ENCODE data around the gene GNAS.

DNA sequence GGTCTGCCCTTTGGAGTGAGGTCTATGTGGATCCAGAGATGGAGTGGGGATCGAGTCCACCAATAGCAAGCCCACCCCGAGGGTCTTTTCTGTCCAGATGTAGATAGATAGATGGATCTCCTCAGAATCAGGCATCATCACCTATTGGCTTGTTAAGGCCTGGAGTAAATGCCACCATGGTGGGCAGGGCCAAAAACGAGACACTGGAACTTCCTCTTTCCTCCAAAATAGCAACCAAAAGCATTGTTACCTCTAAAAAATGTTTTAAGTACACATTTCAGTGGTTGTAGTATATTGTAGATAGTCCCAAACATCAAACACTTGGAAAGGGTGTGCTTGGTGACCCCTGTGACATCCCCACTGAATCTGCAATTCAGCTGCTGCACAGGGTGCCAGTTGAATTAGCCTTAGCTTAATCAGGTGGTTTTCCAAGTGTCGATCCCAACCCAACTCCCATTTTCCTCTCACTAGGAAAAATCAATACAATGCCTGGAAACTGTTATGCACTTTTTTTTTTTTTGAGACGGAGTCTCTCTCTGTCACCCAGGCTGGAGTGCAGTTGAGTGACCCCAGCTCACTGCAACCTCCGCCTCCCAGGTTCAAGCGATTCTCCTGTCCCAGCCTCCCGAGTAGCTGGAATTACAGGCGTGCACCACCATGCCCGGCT lies 93.6 kb downstream of the GNAS start:
- TF ChIP-seq, protein P1, sequence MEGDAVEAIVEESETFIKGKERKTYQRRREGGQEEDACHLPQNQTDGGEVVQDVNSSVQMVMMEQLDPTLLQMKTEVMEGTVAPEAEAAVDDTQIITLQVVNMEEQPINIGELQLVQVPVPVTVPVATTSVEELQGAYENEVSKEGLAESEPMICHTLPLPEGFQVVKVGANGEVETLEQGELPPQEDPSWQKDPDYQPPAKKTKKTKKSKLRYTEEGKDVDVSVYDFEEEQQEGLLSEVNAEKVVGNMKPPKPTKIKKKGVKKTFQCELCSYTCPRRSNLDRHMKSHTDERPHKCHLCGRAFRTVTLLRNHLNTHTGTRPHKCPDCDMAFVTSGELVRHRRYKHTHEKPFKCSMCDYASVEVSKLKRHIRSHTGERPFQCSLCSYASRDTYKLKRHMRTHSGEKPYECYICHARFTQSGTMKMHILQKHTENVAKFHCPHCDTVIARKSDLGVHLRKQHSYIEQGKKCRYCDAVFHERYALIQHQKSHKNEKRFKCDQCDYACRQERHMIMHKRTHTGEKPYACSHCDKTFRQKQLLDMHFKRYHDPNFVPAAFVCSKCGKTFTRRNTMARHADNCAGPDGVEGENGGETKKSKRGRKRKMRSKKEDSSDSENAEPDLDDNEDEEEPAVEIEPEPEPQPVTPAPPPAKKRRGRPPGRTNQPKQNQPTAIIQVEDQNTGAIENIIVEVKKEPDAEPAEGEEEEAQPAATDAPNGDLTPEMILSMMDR (IDR thresholded peaks at IDR 0.05; ENCODE audit: insufficient read depth, low read depth, low read length), result no peak
- no peak for TF ChIP-seq EZH2 (IDR thresholded peaks at IDR 0.05; ENCODE audit: insufficient read depth, low read length)
